ENCODE results near the gene TACR2. TPM values are rescaled to one million over a fixed set of nuclear protein-coding genes. Genes with fewer than 3 reads are reported as not detected.

TACR2 gene
- total RNA-seq, 2 experiments from 2014 or later: not detected

- no peak for DNase-seq
- Mint-ChIP-seq H3K9me3 (no peaks in the 10 kb centered on the region), H3K27ac (no peak overlapping the region), H3K4me3 (no peak overlapping the region), H3K4me1 (ENCODE audit: low read depth) (peaks cover 11% of the 10 kb centered on the region), H3K27me3 (ENCODE audit: low read depth) (no peaks in the 10 kb centered on the region), H3K36me3 (ENCODE audit: low read depth) (peaks cover 22% of the 10 kb centered on the region)
- intact Hi-C loops (cut with micrococcal nuclease): no loop called here
- CTCF ChIA-PET: interaction anchor here (0.7 to 4.2 kb wide), 4 partner anchors 12 to 213 kb away, joined by 3 to 52 read pairs (median 14); no protein-coding TSS in a partner anchor
Measured at GRCh38 chr10:69405221-69405620, 11.5 kb downstream of the TACR2 start.

GRCh38 chr10:69404786-69405185 lies 11.9 kb downstream of the TACR2 start:
- CTCF ChIA-PET: interaction anchor here (2.1 to 4.2 kb wide), 2 partner anchors 165 to 171 kb away, joined by 10 to 52 read pairs; no protein-coding TSS in a partner anchor
- peaks cover 22% of the 10 kb centered on the region for H3K36me3 Mint-ChIP-seq (ENCODE audit: low read depth)
- no peaks in the 10 kb centered on the region for H3K27me3 Mint-ChIP-seq (ENCODE audit: low read depth)
- H3K4me1 Mint-ChIP-seq (ENCODE audit: low read depth): peaks cover 11% of the 10 kb centered on the region
- H3K4me3 Mint-ChIP-seq: no peak overlapping the region
- no peak overlapping the region for H3K27ac Mint-ChIP-seq
- H3K9me3 Mint-ChIP-seq: no peaks in the 10 kb centered on the region
- DNase-seq: no peak
- intact Hi-C loops (cut with micrococcal nuclease): no loop called here

- Mint-ChIP-seq H3K9me3 (no peaks in the 10 kb centered on the region), H3K4me1 (ENCODE audit: low read depth) (peaks cover 7% of the 10 kb centered on the region), H3K36me3 (ENCODE audit: low read depth) (peaks cover 27% of the 10 kb centered on the region), H3K4me3 (no peak overlapping the region), H3K27me3 (ENCODE audit: low read depth) (no peaks in the 10 kb centered on the region), H3K27ac (no peak overlapping the region)
- DNase-seq: no peak
- intact Hi-C loops (cut with micrococcal nuclease): no loop called here
- CTCF ChIA-PET: interaction anchor here (0.5 to 2.1 kb wide), 4 partner anchors 13 to 174 kb away, joined by 3 to 10 read pairs (median 4); no protein-coding TSS in a partner anchor
Measured at GRCh38 chr10:69403519-69403918, 13.2 kb downstream of the TACR2 start.

- H3K4me3 Mint-ChIP-seq: no peak overlapping the region
- CTCF ChIA-PET: interaction anchor here (1.1 to 2.1 kb wide), 3 partner anchors 12 to 174 kb away, joined by 3 to 10 read pairs (median 4); no protein-coding TSS in a partner anchor
- DNase-seq: no peak
- no peaks in the 10 kb centered on the region for H3K9me3 Mint-ChIP-seq
- H3K27me3 Mint-ChIP-seq (ENCODE audit: low read depth): no peaks in the 10 kb centered on the region
- peaks cover 3% of the 10 kb centered on the region for H3K4me1 Mint-ChIP-seq (ENCODE audit: low read depth)
- peak overlapping the region; percentile 42 for H3K27ac Mint-ChIP-seq
- peaks cover 28% of the 10 kb centered on the region for H3K36me3 Mint-ChIP-seq (ENCODE audit: low read depth)
- intact Hi-C loops (cut with micrococcal nuclease): no loop called here
Measured at GRCh38 chr10:69403066-69403465, 13.7 kb downstream of the TACR2 start.

GRCh38 chr10:69402386-69402785 lies 14.3 kb downstream of the TACR2 start:
- H3K36me3 Mint-ChIP-seq (ENCODE audit: low read depth): peaks cover 28% of the 10 kb centered on the region
- no peak overlapping the region for H3K4me3 Mint-ChIP-seq
- no peaks in the 10 kb centered on the region for H3K27me3 Mint-ChIP-seq (ENCODE audit: low read depth)
- no peaks in the 10 kb centered on the region for H3K4me1 Mint-ChIP-seq (ENCODE audit: low read depth)
- intact Hi-C loops (cut with micrococcal nuclease): no loop called here
- CTCF ChIA-PET: interaction anchor here (0.6 to 1.1 kb wide), 2 partner anchors 9 to 11 kb away, joined by 3 to 4 read pairs; no protein-coding TSS in a partner anchor
- H3K27ac Mint-ChIP-seq: no peak overlapping the region
- H3K9me3 Mint-ChIP-seq: no peaks in the 10 kb centered on the region
- DNase-seq: no peak

- Mint-ChIP-seq H3K4me1 (ENCODE audit: low read depth) (no peaks in the 10 kb centered on the region), H3K9me3 (no peaks in the 10 kb centered on the region), H3K4me3 (no peak overlapping the region), H3K36me3 (ENCODE audit: low read depth) (peaks cover 30% of the 10 kb centered on the region), H3K27ac (no peak overlapping the region), H3K27me3 (ENCODE audit: low read depth) (no peaks in the 10 kb centered on the region)
- CTCF ChIA-PET: no interaction called here
- DNase-seq: no peak
- intact Hi-C loops (cut with micrococcal nuclease): no loop called here
Measured at GRCh38 chr10:69401416-69401815, 15.3 kb downstream of the TACR2 start.

GRCh38 chr10:69400936-69401335 lies 15.8 kb downstream of the TACR2 start:
- Mint-ChIP-seq H3K9me3 (no peaks in the 10 kb centered on the region), H3K36me3 (ENCODE audit: low read depth) (peaks cover 30% of the 10 kb centered on the region), H3K27me3 (ENCODE audit: low read depth) (no peaks in the 10 kb centered on the region), H3K4me3 (no peak overlapping the region), H3K27ac (no peak overlapping the region), H3K4me1 (ENCODE audit: low read depth) (no peaks in the 10 kb centered on the region)
- DNase-seq: no peak
- intact Hi-C loops (cut with micrococcal nuclease): no loop called here
- CTCF ChIA-PET: interaction anchor here (1.5 kb wide), 1 partner anchor 36 kb away, joined by 4 read pairs; no protein-coding TSS in a partner anchor

- Mint-ChIP-seq H3K27ac (no peak overlapping the region), H3K27me3 (ENCODE audit: low read depth) (no peaks in the 10 kb centered on the region), H3K4me1 (ENCODE audit: low read depth) (no peaks in the 10 kb centered on the region), H3K4me3 (no peak overlapping the region), H3K9me3 (no peaks in the 10 kb centered on the region), H3K36me3 (ENCODE audit: low read depth) (peaks cover 40% of the 10 kb centered on the region)
- DNase-seq: no peak
- intact Hi-C loops (cut with micrococcal nuclease): no loop called here
- CTCF ChIA-PET: interaction anchor here (1.0 to 1.4 kb wide), 3 partner anchors 9 to 163 kb away, joined by 3 to 4 read pairs (median 3); no protein-coding TSS in a partner anchor
Measured at GRCh38 chr10:69398466-69398865, 18.3 kb downstream of the TACR2 start.

- no peak overlapping the region for H3K27ac Mint-ChIP-seq
- intact Hi-C loops (cut with micrococcal nuclease): no loop called here
- no peak overlapping the region for H3K4me3 Mint-ChIP-seq
- DNase-seq: no peak
- CTCF ChIA-PET: interaction anchor here (0.6 to 1.8 kb wide), 5 partner anchors 9 to 178 kb away, joined by 3 to 8 read pairs (median 3); partner anchors contain the start of gene HKDC1
- H3K27me3 Mint-ChIP-seq (ENCODE audit: low read depth): no peaks in the 10 kb centered on the region
- peaks cover 39% of the 10 kb centered on the region for H3K36me3 Mint-ChIP-seq (ENCODE audit: low read depth)
- no peaks in the 10 kb centered on the region for H3K4me1 Mint-ChIP-seq (ENCODE audit: low read depth)
- no peaks in the 10 kb centered on the region for H3K9me3 Mint-ChIP-seq
Measured at GRCh38 chr10:69397972-69398371, 18.7 kb downstream of the TACR2 start.

GRCh38 chr10:69394020-69394419 lies 22.7 kb downstream of the TACR2 start:
- Mint-ChIP-seq H3K27me3 (ENCODE audit: low read depth) (no peaks in the 10 kb centered on the region), H3K36me3 (ENCODE audit: low read depth) (peaks cover 27% of the 10 kb centered on the region), H3K4me3 (no peak overlapping the region), H3K27ac (no peak overlapping the region), H3K9me3 (no peaks in the 10 kb centered on the region), H3K4me1 (ENCODE audit: low read depth) (peaks cover 22% of the 10 kb centered on the region)
- no peak for DNase-seq
- intact Hi-C loops (cut with micrococcal nuclease): loop anchor here (5.0 kb wide), 3 partner anchors 77 to 437 kb away; partner anchors contain the start of gene DDX21
- CTCF ChIA-PET: interaction anchor here (1.0 to 3.0 kb wide), 5 partner anchors 13 to 160 kb away, joined by 5 to 33 read pairs (median 7); no protein-coding TSS in a partner anchor

- H3K36me3 Mint-ChIP-seq (ENCODE audit: low read depth): peaks cover 25% of the 10 kb centered on the region
Measured at GRCh38 chr10:69392481-69393000, 24.2 kb downstream of the TACR2 start.

GRCh38 chr10:69391158-69391557 lies 25.6 kb downstream of the TACR2 start:
- Mint-ChIP-seq H3K36me3 (ENCODE audit: low read depth) (peaks cover 27% of the 10 kb centered on the region), H3K9me3 (no peaks in the 10 kb centered on the region), H3K27me3 (ENCODE audit: low read depth) (no peaks in the 10 kb centered on the region), H3K4me3 (no peak overlapping the region), H3K27ac (peak overlapping the region; percentile 90), H3K4me1 (ENCODE audit: low read depth) (peaks cover 23% of the 10 kb centered on the region)
- CTCF ChIA-PET: interaction anchor here (0.6 to 2.9 kb wide), 8 partner anchors 12 to 297 kb away, joined by 3 to 17 read pairs (median 6); no protein-coding TSS in a partner anchor
- no peak for DNase-seq
- intact Hi-C loops (cut with micrococcal nuclease): loop anchor here (5.0 kb wide), 3 partner anchors 74 to 434 kb away; partner anchors contain the start of gene DDX21

More at GRCh38 chr10:69392481-69393000, 24.2 kb downstream of the TACR2 start:
- H3K9me3 Mint-ChIP-seq: no peaks in the 10 kb centered on the region
- peak overlapping the region; percentile 76 for H3K27ac Mint-ChIP-seq
- intact Hi-C loops (cut with micrococcal nuclease): loop anchor here (1.0 to 5.0 kb wide), 6 partner anchors 75 to 435 kb away; partner anchors contain the start of gene DDX21
- H3K27me3 Mint-ChIP-seq (ENCODE audit: low read depth): no peaks in the 10 kb centered on the region
- H3K4me1 Mint-ChIP-seq (ENCODE audit: low read depth): peaks cover 23% of the 10 kb centered on the region
- DNase-seq: peak; percentile 92
- H3K4me3 Mint-ChIP-seq: no peak overlapping the region
- CTCF ChIA-PET: interaction anchor here (0.5 to 3.0 kb wide), 15 partner anchors 10 to 424 kb away, joined by 3 to 33 read pairs (median 4); no protein-coding TSS in a partner anchor
